K562 (cell line): Measurements from ENCODE around the gene KRTAP2-2. TPM values are rescaled to one million over a fixed set of nuclear protein-coding genes. Genes with fewer than 3 reads are reported as not detected.

Source experiments
- ATAC-seq: fragments of 200-7000 bp; cut with Tn5 transposase; 3 replicates; pipeline ENCODE4 v1.9.1; 2020; ENCODE audit warnings: moderate library complexity
- BruUV-seq: library from RNA; stranded (reverse); fragments of 400-500 nt; replicated peaks from 2 replicates; lab custom pipeline; 2021; lab: Mats Ljungman, UMichigan
- CTCF ChIA-PET: fragments of 300-600 bp; formaldehyde crosslinking; extraction: SDS; loops from one replicate; lab custom pipeline; 2021; ENCODE audit warnings: low intra/inter-chr PET ratio; lab: Yijun Ruan, JAX
- POLR2A ChIA-PET: fragments of 300-600, 350-650 bp; sonication (Branson Sonifier 250); formaldehyde crosslinking; extraction: SDS; loops from one replicate; lab custom pipeline; 2021; ENCODE audit warnings: antibody characterized with exemption, inconsistent platforms; lab: Yijun Ruan, JAX
- DNase-seq, 4 experiments: peaks; one replicate each; pipeline versions ENCODE4 v3.0.0 to v3.0.0-alpha.2; 2011 to 2018; ENCODE audit warnings: low spot score in 3 of 4, mixed read lengths in 3 of 4; ENCODE audit errors: extremely low read depth in 1 of 4
- FAIRE-seq: peaks from 2 replicates; lab custom pipeline; 2011; peaks lifted over from hg19 to GRCh38; lab: Jason Lieb, UNC
- H2AFZ ChIP-seq: 2 replicates; pipeline ENCODE4 v1.6.0; 2011; ENCODE audit warnings: low read depth, low read length, control low read depth, inconsistent platforms
- H3K27ac ChIP-seq: fragments of 200-600 bp; 3 replicates; pipeline ENCODE4 v1.8.0; 2011; ENCODE audit warnings: low read depth, mild to moderate bottlenecking, control low read depth, inconsistent platforms, low read length, moderate library complexity, mixed read lengths; ENCODE audit errors: extremely low read depth
- H3K27me3 ChIP-seq, 2 experiments: fragments of 300-600 bp in 1 of 2; 2 replicates in 1 of 2; 3 replicates in 1 of 2; pipeline versions ENCODE4 v1.6.0 to v1.8.0; 2011; ENCODE audit warnings: inconsistent platforms in 2 of 2, low read length in 2 of 2, mild to moderate bottlenecking in 1 of 2, mixed read lengths in 1 of 2, moderate library complexity in 1 of 2; ENCODE audit not compliant: control insufficient read depth in 2 of 2, insufficient read depth in 2 of 2
- H3K36me3 ChIP-seq: fragments of 300-600 bp; 3 replicates; pipeline ENCODE4 v1.8.0; 2011; ENCODE audit warnings: mild to moderate bottlenecking, low read length, inconsistent platforms; ENCODE audit not compliant: control insufficient read depth, insufficient read depth
- H3K4me1 ChIP-seq, 2 experiments: fragments of 200-600 bp in 1 of 2; replicated peaks in 1 of 2; 2 replicates in 1 of 2; 3 replicates in 1 of 2; pipeline versions ENCODE4 v1.5.1 to v1.8.0; 2011; ENCODE audit warnings: inconsistent platforms in 2 of 2, low read length in 2 of 2, mild to moderate bottlenecking in 1 of 2, mixed read lengths in 1 of 2, moderate library complexity in 1 of 2; ENCODE audit not compliant: control insufficient read depth in 2 of 2, insufficient read depth in 2 of 2
- H3K4me2 ChIP-seq: 2 replicates; pipeline ENCODE4 v1.6.1; 2011; ENCODE audit warnings: low read length, control low read depth, inconsistent platforms, mixed read lengths; ENCODE audit not compliant: insufficient read depth
- H3K4me3 ChIP-seq: fragments of 200-600 bp; sonication (generic), shearing (Covaris generic); 2 replicates; pipeline ENCODE4 v1.5.1; 2016; ENCODE audit warnings: control low read depth, inconsistent platforms
- H3K79me2 ChIP-seq: fragments of 200-600 bp; 3 replicates; pipeline ENCODE4 v1.8.0; 2011; ENCODE audit warnings: low read length, inconsistent platforms; ENCODE audit not compliant: control insufficient read depth, insufficient read depth
- H3K9ac ChIP-seq, 2 experiments: 2 replicates each; pipeline versions ENCODE4 v1.6.0 to v1.6.1; 2011; ENCODE audit warnings: low read depth in 2 of 2, low read length in 2 of 2, control low read depth in 1 of 2, inconsistent platforms in 1 of 2, mild to moderate bottlenecking in 1 of 2, mixed read lengths in 1 of 2; ENCODE audit not compliant: insufficient read depth in 1 of 2
- H3K9me1 ChIP-seq: one replicate; pipeline ENCODE4 v1.6.0; 2011; ENCODE audit warnings: inconsistent platforms, mild to moderate bottlenecking, low read length, moderate library complexity; ENCODE audit not compliant: control insufficient read depth, insufficient read depth
- H3K9me3 ChIP-seq: replicated peaks from 2 replicates; pipeline ENCODE4 v1.5.1; 2011; ENCODE audit warnings: low read depth, low read length, inconsistent platforms; ENCODE audit not compliant: control insufficient read depth, insufficient read depth
- H4K20me1 ChIP-seq: replicated peaks from 2 replicates; pipeline ENCODE4 v1.6.1; 2011; ENCODE audit warnings: low read length, inconsistent platforms, mixed read lengths; ENCODE audit not compliant: control insufficient read depth, insufficient read depth
- CUX1 ChIP-seq: fragments of 200-800 bp; sonication (Bioruptor generic); IDR thresholded peaks from 2 replicates; pipeline ENCODE4 v1.6.1; 2016; ENCODE audit warnings: missing genetic modification characterization, missing compliant biosample characterization
- JUND ChIP-seq, 2 experiments: IDR thresholded peaks; 2 replicates in 1 of 2; 3 replicates in 1 of 2; pipeline ENCODE4 v1.6.1; 2011; ENCODE audit warnings: borderline replicate concordance in 2 of 2, low read depth in 2 of 2, low read length in 2 of 2, improper control_type of control experiment in 1 of 2, missing biosample characterization in 1 of 2, missing genetic modification characterization in 1 of 2, missing genetic modification reagents in 1 of 2
- LARP7 ChIP-seq: fragments of 450-650 bp; IDR thresholded peaks from 2 replicates; pipeline ENCODE4 v1.6.1; 2016
- NR0B1 ChIP-seq: fragments of 450-650 bp; IDR thresholded peaks from one replicate; pipeline ENCODE4 v1.6.1; 2018; ENCODE audit warnings: mild to moderate bottlenecking, moderate library complexity; ENCODE audit not compliant: partially characterized antibody
- PURB ChIP-seq: sonication (generic); formaldehyde crosslinking; IDR thresholded peaks from 2 replicates; pipeline ENCODE4 v1.9.0; 2021; ENCODE audit warnings: low read depth, mild to moderate bottlenecking, missing genetic modification reagents
- ZNF12 ChIP-seq: sonication (generic); formaldehyde crosslinking; IDR thresholded peaks from 2 replicates; pipeline ENCODE4 v1.4.0; 2020; ENCODE audit warnings: mild to moderate bottlenecking, missing genetic modification reagents
- WGBS: fragments of 100-300 bp; shearing (Covaris generic); methylation state at CpG from one replicate; pipeline ENCODE4 v1.1.6; 2016; ENCODE audit warnings: low coverage, mixed read lengths; ENCODE audit not compliant: insufficient coverage; ENCODE audit errors: missing lambda C conversion rate; 5-methylcytosine and 5-hydroxymethylcytosine counted together
- in situ Hi-C: fragments of 300-500 bp; cut with MboI; formaldehyde crosslinking; loops from 4 replicates; pipeline ENCODE4 v1.15.0; 2018; ENCODE audit warnings: inconsistent platforms, mixed read lengths
- intact Hi-C: fragments of 100-400 bp; cut with micrococcal nuclease; formaldehyde crosslinking; loops from 2 replicates; pipeline ENCODE4 v1.14.2; 2022
- polyA plus RNA-seq, 8 experiments: library from polyadenylated mRNA; depleted of rRNA in 4 of 8; stranded (reverse) in 5 of 8; unstranded in 3 of 8; fragments of >200 nt; fragmentation: Nextera tagmentation in 2 of 8; fragmentation: Illumina TruSeq in 1 of 8; extraction: Ambion mirVana in 2 of 8; extraction: Trizol in 1 of 8; gene quantifications; 2 replicates each; pipeline versions ENCODE4 v1.2.1 to v1.2.3, GENCODE V29; 2011 to 2014; ENCODE audit warnings: inconsistent platforms in 1 of 8, missing spikeins in 1 of 8
- total RNA-seq, 7 experiments: library from RNA; depleted of rRNA in 6 of 7; stranded (reverse); fragments of >200 nt in 6 of 7; fragmentation: Illumina TruSeq in 2 of 7; extraction: Trizol in 2 of 7; gene quantifications; 2 replicates each; pipeline versions ENCODE4 v1.2.1 to v1.2.3, GENCODE V29; 2011 to 2021; ENCODE audit warnings: low replicate concordance in 1 of 7

Gene KRTAP2-2
- total and polyA plus RNA-seq, 9 of the 15 experiments (the other 6 are each of a cell fraction or from before 2014, with no cell fraction given) = not detected

- FAIRE-seq = no peak
- H3K9ac ChIP-seq = no peak overlapping the region
- peaks cover 0 to 5% of the 10 kb centered on the region in 2 experiments; a peak in 2 of 5 replicates for H3K4me1 ChIP-seq
- no peaks in the 10 kb centered on the region for H3K9me1 ChIP-seq
- no peaks in the 10 kb centered on the region; the same call in 1 of the 2 replicates for H4K20me1 ChIP-seq
- no peak for ATAC-seq
- in situ Hi-C loops = no loop called here
- no peak for DNase-seq
- no peak overlapping the region for H3K27ac ChIP-seq
- CTCF ChIA-PET = no interaction called here
- no peak overlapping the region for H3K4me3 ChIP-seq
- H3K4me2 ChIP-seq = no peak overlapping the region
- H2AFZ ChIP-seq = no peak overlapping the region
- no peaks in the 10 kb centered on the region for H3K9me3 ChIP-seq
- peaks cover 0 to 4% of the 10 kb centered on the region in 2 experiments; a peak in 2 of 5 replicates for H3K27me3 ChIP-seq
- intact Hi-C loops = no loop called here
- no peak for TF ChIP-seq LARP7
- TF ChIP-seq PURB (CRISPR knock-in tag) = no peak
- no peak for TF ChIP-seq ZNF12
- no peak for TF ChIP-seq CUX1 (CRISPR knock-in tag)
- no peak for TF ChIP-seq JUND (IDR thresholded peaks at IDR 0.05; ENCODE audit: borderline replicate concordance, low read depth, low read length)
- no peak for TF ChIP-seq JUND (tag; IDR thresholded peaks at IDR 0.05; ENCODE audit: borderline replicate concordance, low read depth, low read length)
- TF ChIP-seq NR0B1 = no peak
- BruUV-seq = no TSS peak
- no peaks in the 10 kb centered on the region for H3K36me3 ChIP-seq
- no peaks in the 10 kb centered on the region for H3K79me2 ChIP-seq
- POLR2A ChIA-PET = no interaction called here
- 0% methylated on average over 1 of the region's 1 CpG for WGBS
Observed at GRCh38 chr17:41064301-41064700, 9.3 kb upstream of the KRTAP2-2 start.
